VCaP (cell line): Measurements from ENCODE around the gene SORL1-AS1.

ENCODE experiments used
- H3K27ac ChIP-seq: fragments of 450-650 bp; 2 replicates; pipeline ENCODE4 v1.5.1; 2017
- TF ChIP-seq, protein P1 (sequence below): fragments of 450-650 bp; conservative IDR thresholded peaks from 2 replicates; pipeline ENCODE4 v1.5.1; 2017; ENCODE audit warnings: mild to moderate bottlenecking, moderate library complexity

The SORL1-AS1 gene

DNA sequence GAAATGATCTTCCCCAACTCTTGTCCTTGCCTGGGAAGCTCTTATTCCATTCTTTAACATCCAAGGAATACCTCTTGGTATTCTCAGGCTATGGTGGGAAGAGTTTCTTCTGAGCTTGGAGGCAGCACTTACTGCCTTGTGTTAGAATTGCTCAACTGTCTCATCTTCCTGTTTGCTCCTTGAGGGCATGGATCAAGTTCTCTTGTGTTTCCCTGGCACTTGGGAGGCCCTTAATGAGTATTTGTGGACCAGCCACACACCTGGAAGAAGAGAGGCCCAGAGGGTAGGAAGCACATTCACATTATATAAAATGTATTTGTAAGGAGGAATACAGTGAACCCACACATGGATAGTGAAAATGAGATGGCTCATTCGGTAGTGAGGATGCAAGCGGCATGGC is 3.4 kb upstream of the SORL1-AS1 start:
- TF ChIP-seq, protein P1, sequence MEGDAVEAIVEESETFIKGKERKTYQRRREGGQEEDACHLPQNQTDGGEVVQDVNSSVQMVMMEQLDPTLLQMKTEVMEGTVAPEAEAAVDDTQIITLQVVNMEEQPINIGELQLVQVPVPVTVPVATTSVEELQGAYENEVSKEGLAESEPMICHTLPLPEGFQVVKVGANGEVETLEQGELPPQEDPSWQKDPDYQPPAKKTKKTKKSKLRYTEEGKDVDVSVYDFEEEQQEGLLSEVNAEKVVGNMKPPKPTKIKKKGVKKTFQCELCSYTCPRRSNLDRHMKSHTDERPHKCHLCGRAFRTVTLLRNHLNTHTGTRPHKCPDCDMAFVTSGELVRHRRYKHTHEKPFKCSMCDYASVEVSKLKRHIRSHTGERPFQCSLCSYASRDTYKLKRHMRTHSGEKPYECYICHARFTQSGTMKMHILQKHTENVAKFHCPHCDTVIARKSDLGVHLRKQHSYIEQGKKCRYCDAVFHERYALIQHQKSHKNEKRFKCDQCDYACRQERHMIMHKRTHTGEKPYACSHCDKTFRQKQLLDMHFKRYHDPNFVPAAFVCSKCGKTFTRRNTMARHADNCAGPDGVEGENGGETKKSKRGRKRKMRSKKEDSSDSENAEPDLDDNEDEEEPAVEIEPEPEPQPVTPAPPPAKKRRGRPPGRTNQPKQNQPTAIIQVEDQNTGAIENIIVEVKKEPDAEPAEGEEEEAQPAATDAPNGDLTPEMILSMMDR, result no peak
- H3K27ac ChIP-seq, result no peak overlapping the region

DNA sequence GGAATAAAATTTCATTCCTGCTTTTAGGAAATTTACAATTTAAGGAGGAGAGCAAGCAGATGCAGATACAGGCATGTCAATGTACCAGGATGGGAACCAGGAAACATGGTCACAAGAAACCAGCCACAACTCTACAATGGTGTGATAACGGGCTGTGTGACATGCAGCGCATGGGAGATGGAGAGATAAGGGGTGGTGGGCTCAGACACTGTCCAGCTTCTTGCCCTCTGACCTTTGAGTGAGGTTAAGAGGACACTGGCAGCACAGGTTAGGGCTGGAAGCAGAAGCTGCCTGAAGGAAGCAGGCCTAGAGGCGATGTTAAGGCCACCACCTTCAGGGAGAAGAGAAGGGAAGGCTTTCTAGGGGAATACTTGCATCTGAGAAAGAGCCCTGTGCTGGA is 2.3 kb upstream of the SORL1-AS1 start:
- H3K27ac ChIP-seq, result no peak overlapping the region

DNA sequence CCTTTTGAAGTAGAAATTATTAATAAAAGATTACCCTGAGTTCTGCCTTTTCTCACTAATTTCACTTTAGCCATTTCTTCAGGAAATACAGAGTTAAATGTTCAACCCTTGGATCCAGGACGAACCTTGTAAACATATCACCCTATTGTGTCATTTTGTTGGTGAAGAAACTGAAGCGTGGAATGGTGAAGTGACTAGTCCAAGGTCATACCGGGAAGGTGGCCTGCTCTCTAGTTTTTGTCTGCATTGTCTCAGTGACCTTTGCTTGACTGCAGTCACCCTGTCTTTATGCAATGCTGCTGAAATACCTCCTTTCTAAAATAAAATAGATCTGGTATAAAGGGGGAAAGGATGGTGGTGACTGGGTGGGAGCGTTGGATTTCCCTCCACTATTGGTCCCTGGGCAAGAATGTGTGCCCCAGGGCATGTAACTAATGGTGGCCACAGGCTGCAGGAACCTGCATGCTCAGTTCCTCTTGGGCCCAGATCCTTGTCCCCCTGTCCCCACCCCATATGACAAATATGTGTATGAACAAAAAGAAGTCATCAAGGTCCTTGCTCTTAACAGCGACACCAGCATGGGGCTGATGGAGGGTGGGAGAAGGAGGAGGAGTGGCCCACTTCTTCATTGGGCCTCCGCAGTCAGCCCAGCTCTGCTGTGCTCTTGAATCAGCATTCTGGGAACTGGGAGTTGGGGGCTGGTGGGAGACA is 977 bp upstream of the SORL1-AS1 start:
- no peak overlapping the region for H3K27ac ChIP-seq
- TF ChIP-seq, protein P1, result no peak

More for the DNA sequence above, 2.3 kb upstream of the SORL1-AS1 start:
- TF ChIP-seq, protein P1, result no peak

DNA sequence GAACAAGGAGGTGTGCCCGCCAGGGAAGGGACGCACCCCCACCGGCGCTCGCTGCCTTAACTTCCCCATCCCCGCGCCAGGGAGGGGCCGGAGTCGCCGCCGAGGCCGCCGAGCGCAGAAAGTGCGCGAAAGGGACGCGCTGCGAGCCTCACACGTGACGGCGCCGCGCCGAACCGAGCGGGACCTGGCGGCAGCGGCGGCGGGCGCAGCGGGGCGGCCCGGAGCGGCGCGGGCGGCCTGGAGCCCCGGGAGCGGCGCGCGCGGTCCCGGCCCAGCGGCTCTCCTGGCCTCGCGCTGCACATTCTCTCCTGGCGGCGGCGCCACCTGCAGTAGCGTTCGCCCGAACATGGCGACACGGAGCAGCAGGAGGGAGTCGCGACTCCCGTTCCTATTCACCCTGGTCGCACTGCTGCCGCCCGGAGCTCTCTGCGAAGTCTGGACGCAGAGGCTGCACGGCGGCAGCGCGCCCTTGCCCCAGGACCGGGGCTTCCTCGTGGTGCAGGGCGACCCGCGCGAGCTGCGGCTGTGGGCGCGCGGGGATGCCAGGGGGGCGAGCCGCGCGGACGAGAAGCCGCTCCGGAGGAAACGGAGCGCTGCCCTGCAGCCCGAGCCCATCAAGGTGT is 670 bp downstream of the SORL1-AS1 start, which contains the start of gene SORL1:
SORL1 (plus strand) TSS at position 329 of the 623 bp plus-strand sequence; CDS start at position 347, 18 bp downstream.
- H3K27ac ChIP-seq, result peak within 1 kb of the TSS; percentile 92
- TF ChIP-seq, protein P1, result peak; percentile 90

DNA sequence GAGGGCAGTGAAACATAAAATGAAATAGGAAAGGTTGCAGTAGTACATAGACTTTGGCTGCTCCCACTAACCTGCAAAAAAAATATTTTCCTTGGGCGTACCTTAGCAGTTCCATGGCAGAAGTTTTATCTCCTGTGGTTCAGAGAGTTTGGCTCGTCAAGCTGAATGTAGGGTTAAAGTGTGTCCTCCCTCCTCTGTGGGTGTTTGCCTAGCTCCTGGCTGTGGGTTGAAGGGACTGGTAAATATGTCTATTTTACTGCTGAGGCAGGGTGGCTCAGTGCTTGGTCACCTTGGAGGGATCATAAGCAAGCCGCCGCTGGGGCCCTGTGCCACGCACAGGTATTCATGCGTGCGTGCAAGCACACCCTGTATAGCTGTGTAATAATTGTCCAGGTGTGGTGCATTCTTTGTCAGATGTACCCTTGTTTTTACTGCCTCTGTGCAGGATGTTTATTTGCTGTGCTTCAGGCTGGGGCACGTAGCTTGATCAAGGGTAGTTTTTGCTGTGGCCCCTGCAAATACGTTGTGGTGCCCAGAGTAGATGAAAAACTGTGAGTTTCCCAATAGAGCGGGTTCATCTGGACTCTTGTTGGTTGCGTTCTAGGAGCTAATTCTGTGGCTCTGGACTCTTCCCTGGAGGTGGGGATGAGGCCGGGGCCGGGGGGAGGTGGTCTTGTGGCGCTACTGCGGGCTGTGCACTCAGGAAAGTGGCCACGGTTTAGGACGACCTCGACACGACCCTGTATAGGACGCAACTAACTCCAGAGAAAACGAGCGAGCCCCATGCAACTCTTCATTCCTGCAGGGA is 1.4 kb downstream of the SORL1-AS1 start:
- TF ChIP-seq, protein P1, result no peak
- H3K27ac ChIP-seq, result peak overlapping the region; percentile 92

DNA sequence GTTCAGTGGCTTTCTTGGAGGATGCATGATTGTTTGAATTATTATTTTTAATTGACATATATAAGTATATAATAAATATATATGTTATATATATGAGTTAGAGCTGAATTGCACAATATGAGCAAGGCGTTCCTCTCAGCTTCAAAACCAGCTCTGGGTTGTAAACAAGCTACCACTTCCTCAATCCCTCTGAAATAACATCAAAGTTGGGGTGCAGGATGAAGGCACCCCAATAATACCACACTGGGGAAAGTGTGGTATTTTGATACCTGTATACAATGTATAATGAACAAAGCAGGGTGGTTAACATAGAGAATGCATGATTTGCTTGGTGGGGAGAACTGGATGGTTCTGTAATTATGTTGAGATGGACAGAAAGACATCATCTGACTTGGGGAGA is 2.4 kb downstream of the SORL1-AS1 start:
- H3K27ac ChIP-seq, result peak overlapping the region; percentile 92
- TF ChIP-seq, protein P1, result no peak

DNA sequence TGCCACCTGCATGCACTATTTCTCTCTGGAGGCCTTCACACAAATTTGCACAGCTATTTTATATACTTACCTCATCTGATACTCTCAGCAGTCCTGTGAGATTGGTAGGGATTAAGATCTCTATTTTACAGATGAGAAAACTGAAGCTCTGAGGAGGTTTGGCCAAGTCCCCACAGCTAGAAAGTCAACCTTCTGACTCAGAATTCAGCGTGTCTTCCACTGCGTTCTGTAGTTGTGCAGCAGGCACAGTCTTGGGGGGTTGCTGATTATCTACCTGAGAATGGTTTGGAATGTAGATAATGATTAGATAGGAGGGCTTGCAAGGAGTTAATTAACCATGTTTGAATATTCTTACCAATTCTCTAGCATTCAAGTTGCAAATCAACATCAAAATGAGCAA is 3.1 kb downstream of the SORL1-AS1 start:
- no peak overlapping the region for H3K27ac ChIP-seq
- TF ChIP-seq, protein P1, result no peak
